ENCODE results near the gene UPK2.
"Not testable (repeated sequence)": the region's sequence is repeated elsewhere in the genome, so short reads cannot be mapped to it uniquely, and the experiment has no call there.

The UPK2 gene

GRCh38 chr11:118971646-118972045, 15.5 kb downstream of the UPK2 start, which contains the start of gene FOXR1:
Gene FOXR1, plus strand, starts transcription at chr11:118971761. Its CDS starts 171 bp downstream, at chr11:118971932.
- no peak for TF ChIP-seq CTCF (conservative IDR thresholded peaks at IDR 0.05)
- H3K27ac ChIP-seq: no peak within 1 kb of the TSS

GRCh38 chr11:118973985-118974384, 17.9 kb downstream of the UPK2 start:
- no peak overlapping the region for H3K27ac ChIP-seq
- TF ChIP-seq CTCF (conservative IDR thresholded peaks at IDR 0.05): no peak
- TF ChIP-seq ZFX (IDR thresholded peaks at IDR 0.05): no peak

- TF ChIP-seq CTCF (conservative IDR thresholded peaks at IDR 0.05) (no peak), ZFX (IDR thresholded peaks at IDR 0.05) (no peak)
- no peak overlapping the region for H3K27ac ChIP-seq
Measured at GRCh38 chr11:118975771-118976709, 19.9 kb downstream of the UPK2 start.

GRCh38 chr11:118979434-118979833, 23.3 kb downstream of the UPK2 start:
- no peak overlapping the region for H3K27ac ChIP-seq
- TF ChIP-seq CTCF (conservative IDR thresholded peaks at IDR 0.05) (no peak), ZFX (IDR thresholded peaks at IDR 0.05) (no peak)

- TF ChIP-seq CTCF (conservative IDR thresholded peaks at IDR 0.05) (no peak), ZFX (IDR thresholded peaks at IDR 0.05) (no peak)
- no peak overlapping the region for H3K27ac ChIP-seq
Measured at GRCh38 chr11:118980191-118980881, 24.2 kb downstream of the UPK2 start.

GRCh38 chr11:118984337-118984736, 28.2 kb downstream of the UPK2 start:
- not testable (repeated sequence) for H3K27ac ChIP-seq

GRCh38 chr11:118984825-118985224, 28.7 kb downstream of the UPK2 start:
- TF ChIP-seq CTCF (conservative IDR thresholded peaks at IDR 0.05) (no peak), ZFX (IDR thresholded peaks at IDR 0.05) (no peak)

More at GRCh38 chr11:118984825-118985224, 28.7 kb downstream of the UPK2 start:
- no peak overlapping the region for H3K27ac ChIP-seq

Data from C4-2B (cell line).